Vagina (tissue), 2 donors: ENCODE results near the gene TLE2.

Experiments
- POLR2A ChIP-seq, 2 donors: fragments of 450-650 bp; IDR thresholded peaks; one replicate each; pipeline ENCODE4 v1.6.1; 2017; ENCODE audit warnings: antibody characterized with exemption in 2 of 2, mild to moderate bottlenecking in 2 of 2, moderate library complexity in 2 of 2
- TF ChIP-seq, protein P1 (sequence below), 3 experiments: fragments of 450-650 bp in 2 of 3; fragments of 200-600 bp in 1 of 3; sonication (generic) in 1 of 3; IDR thresholded peaks; one replicate each; pipeline ENCODE4 v1.5.1; 2017 to 2019; ENCODE audit warnings: antibody characterized with exemption in 3 of 3, mild to moderate bottlenecking in 2 of 3, moderate library complexity in 2 of 3

DNA sequence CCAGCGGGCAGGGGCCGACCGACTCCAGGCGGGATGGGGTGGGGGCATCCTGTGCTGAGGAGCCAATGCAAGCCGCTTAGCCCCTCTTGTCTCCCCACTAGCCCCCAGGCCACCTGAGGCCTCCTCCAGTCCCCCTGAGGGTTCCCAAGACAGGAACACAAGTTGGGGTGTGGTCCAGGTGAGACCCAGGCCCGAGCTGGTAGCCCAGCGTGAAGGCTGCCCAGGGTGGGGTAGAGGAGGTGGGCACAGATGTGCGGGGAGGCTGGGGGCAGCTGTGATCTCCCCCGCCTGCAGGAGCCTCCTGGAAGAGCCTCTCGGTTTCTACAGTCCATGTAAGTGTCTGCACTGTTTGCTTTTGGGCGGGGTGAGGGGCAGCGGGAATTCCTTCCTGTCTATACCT is 41.3 kb downstream of the TLE2 start:
- TF ChIP-seq, protein P1, sequence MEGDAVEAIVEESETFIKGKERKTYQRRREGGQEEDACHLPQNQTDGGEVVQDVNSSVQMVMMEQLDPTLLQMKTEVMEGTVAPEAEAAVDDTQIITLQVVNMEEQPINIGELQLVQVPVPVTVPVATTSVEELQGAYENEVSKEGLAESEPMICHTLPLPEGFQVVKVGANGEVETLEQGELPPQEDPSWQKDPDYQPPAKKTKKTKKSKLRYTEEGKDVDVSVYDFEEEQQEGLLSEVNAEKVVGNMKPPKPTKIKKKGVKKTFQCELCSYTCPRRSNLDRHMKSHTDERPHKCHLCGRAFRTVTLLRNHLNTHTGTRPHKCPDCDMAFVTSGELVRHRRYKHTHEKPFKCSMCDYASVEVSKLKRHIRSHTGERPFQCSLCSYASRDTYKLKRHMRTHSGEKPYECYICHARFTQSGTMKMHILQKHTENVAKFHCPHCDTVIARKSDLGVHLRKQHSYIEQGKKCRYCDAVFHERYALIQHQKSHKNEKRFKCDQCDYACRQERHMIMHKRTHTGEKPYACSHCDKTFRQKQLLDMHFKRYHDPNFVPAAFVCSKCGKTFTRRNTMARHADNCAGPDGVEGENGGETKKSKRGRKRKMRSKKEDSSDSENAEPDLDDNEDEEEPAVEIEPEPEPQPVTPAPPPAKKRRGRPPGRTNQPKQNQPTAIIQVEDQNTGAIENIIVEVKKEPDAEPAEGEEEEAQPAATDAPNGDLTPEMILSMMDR (IDR thresholded peaks at IDR 0.05): no peak
- no peak for TF ChIP-seq POLR2A (IDR thresholded peaks at IDR 0.05)
